ENCODE measurements around the gene SEMA3F.

Gene SEMA3F

DNA sequence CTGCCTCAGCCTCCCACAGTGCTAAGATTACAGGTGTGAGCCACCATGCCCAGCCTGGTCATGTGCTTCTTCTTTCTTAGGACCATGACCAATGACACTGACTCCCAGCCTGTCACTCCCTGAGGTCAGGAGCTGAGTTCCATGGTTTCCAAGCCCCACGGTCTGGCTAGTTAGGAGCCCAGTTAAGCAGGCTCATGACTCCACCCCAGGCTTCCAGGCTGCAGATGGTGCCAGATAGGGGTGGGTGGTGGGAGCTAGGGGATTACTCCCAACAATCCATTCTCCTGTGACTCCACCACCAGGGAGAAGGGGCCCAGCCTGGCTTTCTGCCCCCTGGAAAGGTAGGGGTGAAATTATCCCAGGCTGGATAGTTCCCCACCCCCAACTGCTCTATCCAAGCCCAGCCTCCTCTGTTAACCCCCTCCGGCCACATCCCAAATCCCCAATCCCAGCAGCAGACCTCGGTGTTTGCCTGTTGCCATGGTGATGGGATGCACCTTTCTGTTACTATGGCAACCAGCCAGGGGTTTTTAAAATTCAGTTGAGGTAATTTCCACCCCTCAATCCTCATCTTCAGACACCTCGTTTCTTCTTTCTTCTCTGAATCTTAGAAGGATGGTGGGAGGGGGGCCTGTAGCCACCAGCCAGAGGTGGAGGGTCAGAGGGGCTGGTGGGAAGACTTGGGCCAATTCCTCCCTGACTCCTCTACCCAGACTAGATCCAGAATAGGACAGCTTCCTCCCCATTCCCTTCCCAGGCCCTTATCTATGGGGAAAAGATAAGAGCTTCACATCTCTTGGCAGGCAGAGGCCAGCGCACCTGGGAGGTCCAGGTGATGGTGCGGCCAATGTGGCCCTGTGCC, 22.5 kb upstream of the SEMA3F start:
- DNase-seq (ENCODE audit: low spot score) = no peak

DNA sequence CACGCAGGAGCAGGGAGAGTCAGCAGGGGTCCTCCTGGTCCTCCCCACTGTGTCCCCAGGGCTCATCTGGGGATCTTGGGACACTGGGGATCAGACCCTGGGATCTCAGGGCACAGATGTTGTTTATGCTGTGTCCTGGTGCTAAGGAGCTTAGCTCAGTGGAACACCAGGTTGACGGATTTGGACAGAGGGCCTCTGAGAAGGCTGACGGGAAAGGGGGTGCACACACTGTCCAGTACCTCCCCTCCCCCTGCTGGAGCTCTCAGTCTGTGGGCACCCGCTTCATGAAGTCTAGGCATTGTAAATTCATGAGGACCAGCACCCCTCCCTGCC, 21.9 kb upstream of the SEMA3F start:
- no peak for DNase-seq (ENCODE audit: low spot score)

DNA sequence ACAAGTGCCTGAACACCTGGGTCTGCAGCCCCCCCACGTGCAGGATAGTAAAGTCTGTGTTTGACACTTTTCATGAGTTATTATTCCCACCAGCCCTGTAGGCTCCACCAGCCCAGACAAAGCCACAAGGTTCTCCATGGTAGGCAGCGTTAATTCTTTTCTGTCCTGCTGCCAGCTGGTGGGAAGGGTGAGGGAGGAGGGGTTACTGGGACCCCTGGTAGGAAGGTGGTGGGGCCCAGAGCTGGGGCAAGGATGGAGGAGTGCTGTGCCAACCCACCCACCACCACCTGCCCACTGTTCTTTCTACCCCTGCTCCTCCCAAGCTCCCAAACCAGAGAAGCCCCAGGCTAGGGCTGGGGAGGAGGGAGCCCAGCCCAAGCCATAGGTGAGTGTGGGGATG, 20.8 kb upstream of the SEMA3F start:
- DNase-seq (ENCODE audit: low spot score) = no peak

DNA sequence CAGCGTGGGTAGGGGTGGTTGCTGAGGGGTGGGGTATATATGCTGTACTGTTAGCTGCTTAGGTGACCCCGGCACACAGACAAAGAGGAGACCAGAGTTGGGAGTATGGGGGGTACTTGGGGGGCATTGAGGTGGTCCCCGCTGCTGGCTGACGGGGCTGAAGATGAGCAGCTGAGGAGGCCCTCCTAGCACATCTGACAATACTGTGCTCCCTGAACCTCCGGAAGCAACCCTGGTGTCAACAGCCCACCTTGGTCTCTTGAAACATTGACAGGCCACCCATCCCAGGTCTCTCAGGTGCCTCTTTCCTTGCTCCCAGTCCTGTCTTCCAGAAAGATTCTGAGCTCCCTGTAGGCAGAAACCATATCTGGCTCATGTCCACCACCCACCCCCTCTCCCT, 19.2 kb upstream of the SEMA3F start:
- DNase-seq (ENCODE audit: low spot score) = no peak

DNA sequence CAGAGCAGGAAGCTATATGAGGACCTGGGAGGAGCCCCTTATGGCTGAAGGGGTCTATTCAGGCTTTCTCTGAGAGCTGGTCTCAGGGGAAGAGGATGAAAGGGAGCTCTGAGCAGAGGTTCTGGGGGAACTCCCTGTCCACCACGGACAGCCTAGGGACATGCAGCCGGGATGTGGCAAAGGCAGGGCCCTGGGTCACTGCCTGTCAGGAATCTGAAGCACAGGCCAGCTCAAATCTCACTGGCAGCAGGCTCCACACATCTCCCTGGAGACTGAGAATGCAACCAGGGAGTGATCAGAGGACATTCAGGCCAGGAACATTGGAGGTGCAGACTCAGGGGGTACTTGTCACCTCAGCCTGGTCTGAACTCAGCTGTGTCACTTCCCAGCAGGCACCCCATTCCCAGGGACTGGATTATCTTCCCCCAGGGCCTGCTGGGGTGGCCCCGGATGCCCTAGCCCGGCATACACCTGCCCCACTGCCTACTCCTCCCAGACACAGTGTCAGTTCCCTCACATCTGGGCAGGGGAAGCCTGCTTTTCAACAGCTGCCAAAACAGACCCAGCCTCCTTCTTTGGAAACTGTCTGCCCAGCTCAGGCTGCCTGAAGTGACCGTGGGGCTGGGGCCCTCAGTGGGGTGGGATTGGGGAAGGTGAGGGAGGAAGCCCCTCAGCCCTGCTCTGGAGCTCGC, 18.3 kb upstream of the SEMA3F start:
- DNase-seq (ENCODE audit: low spot score) = no peak

DNA sequence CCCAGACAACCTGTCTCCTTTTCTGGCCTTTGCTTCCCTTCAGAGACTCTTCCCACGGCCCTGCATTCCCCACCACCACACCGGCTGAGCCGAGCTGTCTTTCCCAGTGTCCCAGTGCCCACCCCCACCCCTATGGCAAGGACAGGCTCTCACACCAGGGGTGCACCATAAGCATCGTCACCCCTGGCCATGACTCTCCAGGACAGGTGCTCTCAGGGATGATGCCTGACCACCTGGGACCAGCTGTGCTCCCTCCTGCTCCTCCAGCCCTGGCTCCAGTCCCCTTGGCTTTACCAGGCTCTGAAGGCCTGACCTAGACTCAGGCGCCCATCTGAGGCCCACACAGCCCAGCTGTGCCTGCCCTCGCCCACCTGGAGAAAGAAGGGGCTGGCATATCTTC, 17.6 kb upstream of the SEMA3F start:
- DNase-seq (ENCODE audit: low spot score) = no peak

DNA sequence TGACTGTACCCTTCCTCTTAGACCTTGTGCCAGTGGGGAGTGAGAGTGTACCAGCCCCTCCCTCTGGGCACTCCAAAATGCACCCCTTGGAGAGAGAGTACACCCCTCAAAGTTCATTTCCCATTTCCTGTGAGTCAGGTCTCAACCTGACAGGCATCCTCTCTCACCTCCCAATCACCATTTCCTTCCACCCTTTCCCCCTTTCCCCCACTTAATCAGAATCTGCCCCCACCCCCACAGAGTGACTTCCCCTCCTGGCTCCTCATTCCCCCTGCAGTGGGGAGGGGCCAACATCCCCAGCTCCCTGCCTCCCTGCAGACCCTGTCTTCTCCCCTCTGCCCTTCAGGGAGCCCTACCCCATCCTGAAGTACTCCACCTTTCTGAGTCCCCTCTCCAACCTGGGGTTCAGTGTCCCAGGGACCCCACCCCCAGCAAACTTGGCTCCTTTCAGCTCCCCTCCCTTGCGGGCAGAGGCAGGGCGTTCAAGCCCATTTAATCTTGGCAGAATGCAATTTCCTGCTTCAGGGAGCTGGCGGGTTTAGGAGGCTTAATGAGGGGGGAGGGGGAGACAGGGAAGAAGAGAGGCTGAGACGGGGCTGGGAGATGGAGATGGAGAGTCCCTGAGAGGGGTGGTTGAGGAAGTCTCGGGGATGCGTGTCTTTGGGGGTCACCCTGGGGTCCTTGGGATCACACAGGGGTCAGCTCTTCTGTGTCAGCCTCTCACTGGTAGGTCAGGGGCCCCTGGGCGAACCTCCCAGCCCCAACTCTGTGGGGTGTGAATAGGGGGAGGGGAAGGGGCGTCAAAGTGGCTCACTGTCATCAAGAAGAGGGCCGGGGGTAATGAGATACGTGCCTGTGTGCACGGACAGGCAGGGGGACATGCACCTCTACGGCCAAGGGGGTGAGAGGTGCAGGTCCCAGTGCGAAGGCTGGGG, 16.6 kb upstream of the SEMA3F start:
- no peak for DNase-seq (ENCODE audit: low spot score)

DNA sequence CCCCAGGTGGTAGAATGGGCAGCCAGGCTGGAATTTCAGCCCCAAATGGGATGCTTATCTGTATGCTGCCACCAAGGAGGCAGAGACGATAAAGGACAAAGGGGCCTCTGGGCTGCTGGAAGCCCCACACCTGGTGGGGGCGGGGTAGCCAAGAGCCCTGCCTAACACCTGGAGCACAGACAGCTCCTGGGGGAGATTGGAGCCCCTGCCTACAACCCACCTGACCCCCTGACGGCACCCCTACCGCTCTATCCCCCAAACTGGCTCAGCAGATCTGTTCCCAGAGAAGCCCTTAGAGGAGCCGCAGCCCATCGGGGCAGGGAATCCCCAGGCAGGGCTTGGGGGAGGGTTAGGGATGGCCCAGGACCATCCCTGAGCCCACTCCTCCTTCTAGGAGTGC, 15.8 kb upstream of the SEMA3F start:
- no peak for DNase-seq (ENCODE audit: low spot score)

DNA sequence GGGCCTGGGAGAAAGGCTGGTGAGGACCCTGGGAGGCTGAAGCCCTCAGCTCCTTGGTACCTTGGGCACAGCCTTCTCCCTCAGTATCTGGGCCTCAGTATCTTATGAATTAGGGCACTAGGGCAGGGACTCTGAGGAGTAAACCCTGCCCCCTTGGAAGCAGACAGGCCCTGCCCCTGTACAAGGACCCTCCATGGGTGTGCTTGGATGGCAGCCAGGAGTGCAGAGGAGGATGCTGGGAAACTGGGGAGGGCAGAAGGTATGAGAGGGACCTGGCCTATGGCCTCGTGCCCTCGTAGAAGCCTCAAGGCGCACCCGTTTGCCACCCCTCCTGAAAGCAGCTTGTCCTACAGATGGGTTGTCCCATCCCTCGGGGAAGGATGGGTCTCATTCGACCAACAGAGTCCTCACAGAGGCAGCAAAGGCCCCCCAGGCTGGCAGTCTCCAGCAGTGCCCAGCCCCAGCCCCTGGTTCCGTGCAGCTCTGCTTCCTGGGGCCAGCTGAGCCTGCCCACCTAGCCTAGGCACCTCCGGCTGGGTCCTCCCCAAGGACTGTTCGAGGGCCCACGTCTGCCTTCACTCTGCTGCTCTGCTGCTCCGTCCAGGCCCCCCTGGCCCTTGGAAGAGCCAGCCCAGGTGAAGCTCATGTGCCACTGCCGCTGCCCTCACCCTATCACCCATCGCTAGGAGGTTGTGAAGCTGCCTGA, 15.3 kb upstream of the SEMA3F start:
- no peak for DNase-seq (ENCODE audit: low spot score)

DNA sequence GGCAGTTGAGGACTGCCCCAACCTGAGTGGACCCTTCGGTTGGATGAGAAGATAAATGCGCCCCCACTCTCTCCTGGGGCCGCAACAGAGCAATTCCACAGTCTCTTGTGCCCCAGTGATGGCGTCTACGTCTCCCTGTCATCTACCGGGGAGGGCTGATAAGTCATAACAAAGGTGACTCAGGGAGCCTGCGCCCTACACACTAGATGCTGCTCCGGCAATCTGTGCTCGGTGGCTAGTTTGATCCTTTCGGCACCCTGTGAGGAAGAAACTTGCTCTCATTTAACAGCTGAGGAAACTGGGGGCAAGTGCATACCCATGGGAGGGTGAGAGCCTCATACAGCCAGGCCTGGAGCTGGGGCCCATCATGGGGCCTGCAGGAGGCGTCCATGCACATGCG, 14.1 kb upstream of the SEMA3F start:
- no peak for DNase-seq (ENCODE audit: low spot score)

DNA sequence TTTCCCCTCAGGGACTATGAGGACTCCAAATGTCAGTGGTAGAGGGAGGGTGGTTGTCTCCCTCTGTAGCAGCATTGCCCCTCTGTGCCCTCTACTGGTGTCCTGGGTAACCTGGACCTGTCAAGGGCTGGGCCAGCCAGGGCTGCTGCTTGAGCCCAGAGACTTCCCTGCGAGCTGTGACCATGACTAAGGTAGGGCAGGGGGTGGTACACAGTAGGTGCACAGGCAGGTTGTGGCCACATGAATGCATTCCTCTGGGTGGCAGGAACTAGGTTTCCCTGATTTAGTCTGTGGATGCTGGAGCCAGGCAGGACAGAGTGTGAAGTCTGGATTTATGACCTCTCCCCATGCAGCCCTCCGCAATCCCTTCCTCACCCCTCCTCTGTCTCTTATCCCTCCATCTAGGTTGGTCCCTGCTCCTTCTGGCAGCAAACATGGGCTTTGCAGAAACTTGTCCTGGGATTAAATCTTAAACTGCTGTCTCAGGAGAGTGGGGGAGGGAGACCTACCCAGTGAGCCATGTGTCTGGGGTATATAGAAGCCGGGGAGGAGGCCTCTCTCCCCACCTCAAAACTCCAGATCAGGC, 8.7 kb upstream of the SEMA3F start:
- no peak for DNase-seq (ENCODE audit: low spot score)

DNA sequence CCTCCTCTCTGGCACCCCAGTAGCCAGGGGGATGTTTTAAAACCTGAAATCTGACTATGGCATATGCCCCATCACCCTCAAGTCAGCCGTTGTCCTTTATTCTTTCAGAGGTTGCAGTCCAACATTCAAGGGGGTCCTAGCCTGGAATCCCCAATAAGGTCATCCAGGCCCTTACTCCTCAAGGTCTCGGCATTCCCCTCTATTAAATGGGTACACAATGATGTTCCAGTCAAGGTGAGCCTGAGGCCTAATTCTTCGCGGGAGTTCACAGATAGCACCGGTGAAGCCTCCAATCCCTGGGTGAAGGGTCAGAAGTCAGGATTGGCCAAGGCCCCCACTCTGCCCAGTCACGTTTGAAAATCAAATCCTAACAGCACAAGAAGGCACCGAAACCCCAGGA, 8.1 kb upstream of the SEMA3F start:
- DNase-seq (ENCODE audit: low spot score) = no peak

DNA sequence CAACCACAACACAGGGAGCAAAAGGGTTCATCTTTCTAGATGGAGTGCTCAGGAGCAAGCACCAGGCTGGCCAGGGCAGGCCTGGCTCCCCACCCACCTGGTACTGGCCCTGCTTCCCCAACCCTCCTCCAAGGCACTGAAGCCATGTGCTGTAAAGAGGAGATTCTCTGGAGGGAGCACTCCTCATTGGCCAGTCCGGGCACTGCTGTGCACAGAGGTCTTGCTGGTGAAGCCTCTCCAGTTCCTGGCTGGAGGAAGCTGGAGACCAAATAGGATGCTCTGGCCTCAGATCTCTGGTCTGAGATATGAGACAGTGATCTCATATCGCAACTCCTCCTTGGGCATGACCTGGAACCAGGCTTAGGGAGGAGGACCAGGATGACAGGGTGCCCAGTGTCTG, 7.7 kb upstream of the SEMA3F start:
- no peak for DNase-seq (ENCODE audit: low spot score)

DNA sequence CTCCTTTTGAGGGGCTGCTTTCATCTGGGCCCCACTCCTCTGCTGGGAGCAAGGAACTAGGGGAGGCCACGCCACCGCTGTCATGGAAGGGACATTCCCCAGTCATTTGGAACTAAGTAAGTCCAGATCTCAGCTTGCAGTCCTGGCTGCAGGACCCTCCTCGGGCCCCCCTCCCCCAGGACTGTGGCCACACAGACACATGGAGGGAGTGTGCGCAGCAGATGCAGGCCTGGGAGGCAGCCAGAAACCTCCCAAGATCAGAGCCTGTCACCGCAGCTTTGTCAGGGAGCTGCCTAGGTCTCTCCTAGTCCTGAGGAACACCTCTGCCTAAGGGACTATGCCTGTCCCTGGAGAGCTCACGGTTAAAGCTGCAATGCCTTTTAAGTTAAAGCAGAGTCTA, 7.3 kb upstream of the SEMA3F start:
- no peak for DNase-seq (ENCODE audit: low spot score)

DNA sequence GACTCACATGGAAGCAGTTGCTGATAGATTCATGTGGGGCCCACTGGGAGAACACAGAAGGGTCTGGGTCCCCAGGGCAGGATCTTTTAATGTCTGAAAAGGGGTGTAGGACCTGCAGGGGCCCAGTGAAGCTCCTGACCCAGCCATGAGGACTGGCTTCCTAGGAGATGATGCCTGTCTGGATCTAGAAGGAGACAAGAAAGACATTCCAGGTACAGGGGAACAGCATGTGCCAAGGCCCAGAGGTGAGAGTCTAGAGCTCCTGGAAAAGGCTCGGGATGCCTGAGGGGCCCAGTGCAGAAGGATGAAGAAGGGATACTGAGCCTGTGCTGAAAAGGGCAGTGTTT, 4.7 kb upstream of the SEMA3F start:
- DNase-seq (ENCODE audit: low spot score) = no peak

DNA sequence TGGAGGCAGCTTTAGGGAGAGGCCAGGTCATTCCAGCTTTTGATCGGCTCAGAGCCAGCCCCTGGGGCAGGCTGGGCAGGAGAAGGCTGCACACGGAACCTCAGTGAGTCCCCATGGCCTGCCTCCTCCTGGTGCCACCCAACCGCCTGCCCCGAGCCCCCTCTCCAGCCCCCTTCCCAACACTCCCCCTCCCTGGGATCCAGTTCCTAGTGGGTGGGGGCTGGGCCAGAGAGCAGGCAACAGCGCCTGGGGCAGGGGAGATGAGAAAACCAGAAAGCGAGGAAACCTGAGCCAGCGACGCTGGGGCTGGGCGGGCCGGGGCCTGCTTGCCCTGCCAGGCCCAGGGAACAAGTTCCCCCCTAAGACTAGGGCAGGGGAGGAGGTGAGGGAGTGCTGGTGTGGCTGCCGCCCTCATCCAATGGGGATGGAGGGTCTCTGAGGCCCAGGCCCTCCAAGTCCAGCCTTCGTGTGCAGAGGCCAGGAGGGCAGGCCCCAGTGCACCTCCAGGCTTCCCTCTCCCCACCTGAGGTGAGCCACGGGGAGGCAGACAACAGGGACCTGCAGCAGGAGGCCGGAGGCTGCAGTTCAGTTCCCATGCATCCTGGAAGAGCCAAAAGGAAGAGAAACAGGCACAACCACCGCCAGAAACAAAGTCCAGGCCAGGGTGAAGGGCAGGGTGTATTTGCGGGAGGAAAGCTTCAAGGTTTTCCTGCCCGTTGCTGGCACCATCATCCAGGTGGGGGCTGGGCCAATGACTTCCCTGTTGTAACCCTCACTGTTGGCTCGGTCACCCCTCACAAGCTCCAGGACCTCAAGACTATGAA, 4.0 kb upstream of the SEMA3F start:
- no peak for DNase-seq (ENCODE audit: low spot score)

DNA sequence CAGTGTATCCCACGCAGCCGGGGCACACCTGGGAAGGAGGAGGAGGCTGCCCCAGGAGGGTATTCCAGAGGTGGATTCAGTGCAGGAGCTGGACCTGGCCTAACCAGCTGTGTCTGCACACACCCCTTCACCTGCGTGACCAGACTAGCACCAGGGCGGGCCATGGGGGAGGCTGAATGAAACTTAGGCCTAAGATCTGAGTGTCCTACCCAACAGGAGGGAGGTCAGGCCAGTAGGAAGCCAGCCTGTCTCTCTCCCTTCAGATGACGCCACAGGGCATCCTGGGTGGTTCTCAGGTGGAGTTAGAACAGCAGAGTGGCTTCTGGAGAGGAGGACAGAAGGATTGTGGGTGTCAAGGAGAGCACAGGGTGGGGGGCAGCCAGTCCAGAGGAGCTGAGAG, 3.4 kb upstream of the SEMA3F start:
- DNase-seq (ENCODE audit: low spot score) = no peak

DNA sequence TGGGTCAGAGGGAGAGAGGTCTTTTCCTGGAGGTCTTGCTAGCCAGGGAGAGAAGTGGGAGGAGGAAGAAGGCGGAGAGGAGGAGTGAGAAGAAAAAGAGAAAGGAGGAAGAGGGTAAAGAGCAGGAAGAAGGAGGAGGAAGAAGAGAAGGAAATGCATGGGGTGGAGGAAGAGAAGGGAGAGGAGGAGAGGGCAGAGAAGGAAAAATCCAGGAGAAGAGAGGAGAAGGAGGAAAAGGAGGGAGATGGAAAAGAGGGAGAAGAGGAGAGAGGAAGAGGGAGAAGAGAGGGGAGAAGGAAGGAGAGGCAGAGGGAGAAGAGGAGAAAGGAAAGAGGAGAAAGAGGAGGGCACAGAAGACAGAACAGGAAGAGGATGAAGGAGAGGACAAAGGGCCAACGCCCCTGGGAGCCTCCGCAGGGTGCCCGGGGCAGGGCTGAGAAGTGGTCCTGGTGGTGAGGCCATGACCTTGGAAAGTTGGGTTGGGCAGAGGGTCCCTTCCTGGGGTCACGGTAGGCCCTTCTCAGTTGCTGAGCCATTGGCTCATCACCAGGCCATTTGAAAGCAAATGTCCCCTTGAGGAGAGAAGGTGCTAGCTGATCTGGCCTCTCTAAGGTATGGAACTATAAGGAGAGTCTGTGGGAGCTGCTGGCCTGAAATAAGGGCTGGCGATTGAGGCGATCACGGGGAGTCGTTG, 1.2 kb upstream of the SEMA3F start:
- no peak for DNase-seq (ENCODE audit: low spot score)

DNA sequence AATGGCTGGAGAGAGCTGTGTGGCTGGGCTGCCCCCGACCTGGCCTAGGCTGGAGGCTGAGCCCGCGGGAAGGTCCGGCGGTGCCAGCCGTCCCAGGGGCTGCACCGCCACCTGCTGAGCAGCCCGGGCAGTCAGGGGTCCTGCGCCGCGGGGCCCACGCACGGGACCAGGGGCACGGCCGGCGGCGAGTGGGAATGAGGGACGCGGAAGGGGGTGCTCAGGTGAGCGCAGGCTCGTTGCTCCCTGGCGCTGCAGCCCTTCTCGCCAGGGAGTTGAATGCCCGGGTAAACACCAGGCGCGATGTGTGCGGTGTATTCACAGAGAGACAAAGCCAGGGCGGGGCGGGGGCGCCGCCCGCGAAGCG, 666 bp upstream of the SEMA3F start:
- DNase-seq (ENCODE audit: low spot score) = peak; percentile 39

DNA sequence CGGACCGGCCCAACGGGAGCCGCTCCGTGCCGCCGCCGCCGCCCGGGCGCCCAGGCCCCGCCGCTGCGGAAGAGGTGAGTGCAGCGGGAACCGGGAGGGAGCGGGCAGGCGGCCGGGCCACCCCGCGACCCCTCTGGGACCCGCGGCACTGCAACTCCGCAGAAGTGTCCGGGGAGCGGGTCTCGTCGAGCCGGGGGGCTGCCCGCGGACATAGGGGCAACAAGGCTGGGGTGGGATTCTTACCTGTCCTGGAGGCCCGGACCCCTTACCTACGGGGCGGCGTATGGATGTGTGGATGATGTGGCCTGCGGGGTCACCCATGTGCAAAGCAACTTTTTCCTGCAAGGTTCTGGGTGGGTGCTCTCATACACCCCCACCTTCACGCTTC, 361 bp downstream of the SEMA3F start:
- DNase-seq (ENCODE audit: low spot score) = no peak
